NCI-H1105 treated with DMSO at 0.1 percent for 48 hours (cell line): ENCODE measurements around the gene MIGA1.
"Not testable (repeated sequence)": the region's sequence is repeated elsewhere in the genome, so short reads cannot be mapped to it uniquely, and the experiment has no call there.

ENCODE experiments used
- DNase-seq: peaks from one replicate; lab custom pipeline; 2025; lab: John Stamatoyannopoulos, UW

The MIGA1 gene

GRCh38 chr1:77779529-77780281 lies at the start of gene MIGA1:
Gene MIGA1, plus strand, starts transcription at chr1:77779649. Its CDS starts 3,604 bp downstream, at chr1:77783253.
- DNase-seq = peak; percentile 97

GRCh38 chr1:77732090-77732489 lies 47.4 kb upstream of the MIGA1 start:
- no peak for DNase-seq

- no peak for DNase-seq
These were observed 40.2 kb upstream of the MIGA1 start for GRCh38 chr1:77739235-77739634.

GRCh38 chr1:77741316-77741715 lies 38.1 kb upstream of the MIGA1 start:
- no peak for DNase-seq

GRCh38 chr1:77742011-77742555 lies 37.4 kb upstream of the MIGA1 start:
- DNase-seq = no peak

- DNase-seq = no peak
These were observed 34.9 kb upstream of the MIGA1 start for GRCh38 chr1:77744576-77744975.

GRCh38 chr1:77749489-77749888 lies 30.0 kb upstream of the MIGA1 start:
- not testable (repeated sequence) for DNase-seq

GRCh38 chr1:77756052-77756754 lies 23.2 kb upstream of the MIGA1 start:
- DNase-seq = no peak

- DNase-seq = no peak
These were observed 22.3 kb upstream of the MIGA1 start for GRCh38 chr1:77757066-77757584.

- DNase-seq = no peak
These were observed 21.8 kb upstream of the MIGA1 start for GRCh38 chr1:77757603-77758002.

- peak; percentile 86 for DNase-seq
These were observed 20.1 kb upstream of the MIGA1 start, which contains the start of gene USP33 for GRCh38 chr1:77759071-77760028. Gene USP33, minus strand, starts transcription at chr1:77759852. Its CDS starts 18,155 bp downstream, at chr1:77741697.

- no peak for DNase-seq
These were observed 17.4 kb upstream of the MIGA1 start for GRCh38 chr1:77762072-77762476.

GRCh38 chr1:77768006-77768405 lies 11.4 kb upstream of the MIGA1 start:
- DNase-seq = no peak

GRCh38 chr1:77776007-77776700 lies 3.3 kb upstream of the MIGA1 start:
- no peak for DNase-seq

- DNase-seq = no peak
These were observed 2.2 kb downstream of the MIGA1 start for GRCh38 chr1:77781683-77782082.

GRCh38 chr1:77783141-77783540 lies 3.7 kb downstream of the MIGA1 start:
- DNase-seq = no peak

GRCh38 chr1:77786093-77786741 lies 6.8 kb downstream of the MIGA1 start:
- DNase-seq = not testable (repeated sequence)

- no peak for DNase-seq
These were observed 15.1 kb downstream of the MIGA1 start for GRCh38 chr1:77794550-77794949.

GRCh38 chr1:77796695-77797405 lies 17.4 kb downstream of the MIGA1 start:
- no peak for DNase-seq

GRCh38 chr1:77797991-77798390 lies 18.5 kb downstream of the MIGA1 start:
- DNase-seq = no peak
